ENCODE measurements around the gene TBCD.

DNA sequence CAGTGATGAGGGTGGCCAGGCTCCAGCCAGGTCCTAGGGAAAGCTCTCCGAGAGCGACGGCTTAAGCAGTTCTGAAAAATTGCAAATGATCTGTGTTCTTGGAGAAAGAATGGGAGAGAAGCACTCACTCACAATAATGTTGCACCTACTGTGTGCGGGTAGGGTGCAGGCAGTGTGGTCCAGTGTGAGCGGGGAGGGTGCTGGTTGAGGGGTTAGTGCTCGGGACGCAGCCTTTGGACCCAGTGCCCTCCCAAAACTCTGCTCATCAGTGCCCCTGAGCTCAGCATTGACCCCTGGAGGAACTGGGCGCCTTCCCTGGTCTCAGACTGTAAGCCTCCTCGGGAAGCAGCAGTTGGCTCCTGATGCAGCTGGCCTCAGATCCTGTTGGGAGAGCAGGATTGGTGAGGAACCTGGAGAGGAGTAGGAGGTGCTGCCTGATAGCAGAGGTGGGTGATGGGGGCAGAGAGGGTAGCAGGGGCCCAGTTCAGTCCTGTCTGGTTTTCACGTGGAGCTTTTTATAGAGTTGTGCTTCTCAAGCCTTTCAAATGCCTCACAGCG, 111.6 kb downstream of the TBCD start:
- TF ChIP-seq, protein P1, sequence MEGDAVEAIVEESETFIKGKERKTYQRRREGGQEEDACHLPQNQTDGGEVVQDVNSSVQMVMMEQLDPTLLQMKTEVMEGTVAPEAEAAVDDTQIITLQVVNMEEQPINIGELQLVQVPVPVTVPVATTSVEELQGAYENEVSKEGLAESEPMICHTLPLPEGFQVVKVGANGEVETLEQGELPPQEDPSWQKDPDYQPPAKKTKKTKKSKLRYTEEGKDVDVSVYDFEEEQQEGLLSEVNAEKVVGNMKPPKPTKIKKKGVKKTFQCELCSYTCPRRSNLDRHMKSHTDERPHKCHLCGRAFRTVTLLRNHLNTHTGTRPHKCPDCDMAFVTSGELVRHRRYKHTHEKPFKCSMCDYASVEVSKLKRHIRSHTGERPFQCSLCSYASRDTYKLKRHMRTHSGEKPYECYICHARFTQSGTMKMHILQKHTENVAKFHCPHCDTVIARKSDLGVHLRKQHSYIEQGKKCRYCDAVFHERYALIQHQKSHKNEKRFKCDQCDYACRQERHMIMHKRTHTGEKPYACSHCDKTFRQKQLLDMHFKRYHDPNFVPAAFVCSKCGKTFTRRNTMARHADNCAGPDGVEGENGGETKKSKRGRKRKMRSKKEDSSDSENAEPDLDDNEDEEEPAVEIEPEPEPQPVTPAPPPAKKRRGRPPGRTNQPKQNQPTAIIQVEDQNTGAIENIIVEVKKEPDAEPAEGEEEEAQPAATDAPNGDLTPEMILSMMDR (IDR thresholded peaks at IDR 0.05), result no peak
- no peak for TF ChIP-seq POLR2A (IDR thresholded peaks at IDR 0.05)
